NB4 (cell line): ENCODE data around the gene CHRD.

Experiments
- DNase-seq: peaks from one replicate; pipeline ENCODE4 v3.0.0; 2010; ENCODE audit warnings: low read depth
- H3K4me3 ChIP-seq: one replicate; pipeline ENCODE4 v1.5.1; 2011; ENCODE audit warnings: mild to moderate bottlenecking, low read depth, low read length, moderate library complexity
- CTCF ChIP-seq: IDR thresholded peaks from one replicate; pipeline ENCODE4 v1.5.1; 2012; ENCODE audit warnings: low read depth, low read length
- MAX ChIP-seq: IDR thresholded peaks from 2 replicates; pipeline ENCODE4 v1.6.1; 2011; ENCODE audit warnings: low read depth, low read length
- MYC ChIP-seq: IDR thresholded peaks from 2 replicates; pipeline ENCODE4 v1.6.1; 2011; ENCODE audit warnings: low read depth, low read length
- POLR2A ChIP-seq: IDR thresholded peaks from 2 replicates; pipeline ENCODE4 v1.6.1; 2011; ENCODE audit warnings: mild to moderate bottlenecking; ENCODE audit not compliant: insufficient read length; ENCODE audit errors: extremely low read depth

CHRD gene

GRCh38 chr3:184346480-184347190 lies 33.2 kb upstream of the CHRD start:
- no peak overlapping the region for H3K4me3 ChIP-seq
- TF ChIP-seq MAX (no peak), CTCF (no peak), POLR2A (no peak), MYC (no peak)
- no peak for DNase-seq

- DNase-seq, result no peak
- TF ChIP-seq CTCF (no peak), MYC (no peak), MAX (no peak), POLR2A (no peak)
- H3K4me3 ChIP-seq, result no peak overlapping the region
Observed at GRCh38 chr3:184347321-184348056, 32.4 kb upstream of the CHRD start.

GRCh38 chr3:184348057-184348382 lies 31.8 kb upstream of the CHRD start:
- no peak overlapping the region for H3K4me3 ChIP-seq
- TF ChIP-seq MYC (no peak), MAX (no peak), CTCF (no peak), POLR2A (no peak)
- no peak for DNase-seq

- DNase-seq, result no peak
- H3K4me3 ChIP-seq, result no peak overlapping the region
- no peak for TF ChIP-seq MAX
- no peak for TF ChIP-seq CTCF
Observed at GRCh38 chr3:184349563-184350470, 30.0 kb upstream of the CHRD start.

- H3K4me3 ChIP-seq, result no peak overlapping the region
- TF ChIP-seq POLR2A (no peak), MYC (no peak), CTCF (no peak), MAX (no peak)
- DNase-seq, result no peak
Observed at GRCh38 chr3:184350618-184351017, 29.2 kb upstream of the CHRD start.
